CD14-positive monocyte (primary cell): ENCODE results near the gene DNAJB12. TPM values are rescaled to one million over a fixed set of nuclear protein-coding genes. Genes with fewer than 3 reads are reported as not detected.

ENCODE experiments used
- DNase-seq, 3 donors: peaks; one replicate each; pipeline ENCODE4 v3.0.0-alpha.2; 2011 to 2022
- H2AFZ ChIP-seq: 2 replicates; pipeline ENCODE4 v1.6.0; 2012; ENCODE audit warnings: mild to moderate bottlenecking, low read depth, low read length, inconsistent platforms; ENCODE audit not compliant: insufficient read depth, poor library complexity, severe bottlenecking
- H3K27ac ChIP-seq, 2 donors: 1 replicate in 1 of 2; 2 replicates in 1 of 2; pipeline ENCODE4 v1.5.1; 2012 to 2013; ENCODE audit warnings: low read length in 2 of 2, control low read depth in 1 of 2, inconsistent platforms in 1 of 2, low read depth in 1 of 2, mild to moderate bottlenecking in 1 of 2
- H3K27me3 ChIP-seq, 2 donors: one replicate each; pipeline versions ENCODE4 v1.6.0 to v1.6.1; 2011 to 2013; ENCODE audit warnings: low read length in 2 of 2; ENCODE audit not compliant: control insufficient read depth in 2 of 2, insufficient read depth in 2 of 2
- H3K36me3 ChIP-seq, 2 donors: replicated peaks in 1 of 2; 1 replicate in 1 of 2; 2 replicates in 1 of 2; pipeline versions ENCODE4 v1.5.1 to v1.6.1; 2012 to 2013; ENCODE audit warnings: low read length in 2 of 2, control low read depth in 1 of 2, inconsistent platforms in 1 of 2, mild to moderate bottlenecking in 1 of 2; ENCODE audit not compliant: insufficient read depth in 2 of 2, control insufficient read depth in 1 of 2
- H3K4me1 ChIP-seq, 2 donors: 1 replicate in 1 of 2; 2 replicates in 1 of 2; pipeline versions ENCODE4 v1.5.1 to v1.6.1; 2012 to 2013; ENCODE audit warnings: low read length in 2 of 2, control low read depth in 1 of 2, inconsistent platforms in 1 of 2, mild to moderate bottlenecking in 1 of 2, moderate library complexity in 1 of 2; ENCODE audit not compliant: insufficient read depth in 2 of 2, control insufficient read depth in 1 of 2
- H3K4me2 ChIP-seq: replicated peaks from 2 replicates; pipeline ENCODE3; 2012; ENCODE audit warnings: low read length, moderate library complexity, mild to moderate bottlenecking; ENCODE audit not compliant: poor library complexity, severe bottlenecking; ENCODE audit errors: extremely low read depth
- H3K4me3 ChIP-seq, 3 experiments: fragments of 200-600 bp in 1 of 3; sonication (generic) in 1 of 3; replicated peaks in 1 of 3; 1 replicate in 2 of 3; 2 replicates in 1 of 3; pipeline ENCODE4 v1.5.1; 2011 to 2013; ENCODE audit warnings: low read length in 3 of 3, mild to moderate bottlenecking in 3 of 3, control low read depth in 2 of 3, low read depth in 2 of 3, inconsistent platforms in 1 of 3, moderate library complexity in 1 of 3
- H3K79me2 ChIP-seq: 2 replicates; pipeline ENCODE4 v1.6.0; 2012; ENCODE audit warnings: mild to moderate bottlenecking, control low read depth, inconsistent platforms, low read length, moderate library complexity; ENCODE audit not compliant: insufficient read depth
- H3K9ac ChIP-seq: 2 replicates; pipeline ENCODE4 v1.6.0; 2017; ENCODE audit warnings: low read length, mild to moderate bottlenecking; ENCODE audit not compliant: insufficient read depth, poor library complexity, severe bottlenecking
- H3K9me3 ChIP-seq, 2 donors: replicated peaks in 1 of 2; 1 replicate in 1 of 2; 2 replicates in 1 of 2; pipeline versions ENCODE4 v1.5.1 to v1.6.1; 2012 to 2013; ENCODE audit warnings: low read length in 2 of 2, control low read depth in 1 of 2; ENCODE audit not compliant: control insufficient read depth in 1 of 2, insufficient read depth in 1 of 2
- H4K20me1 ChIP-seq: 2 replicates; pipeline ENCODE4 v1.6.0; 2012; ENCODE audit warnings: mild to moderate bottlenecking, low read length, control low read depth, moderate library complexity; ENCODE audit not compliant: insufficient read depth
- H3K27ac Mint-ChIP-seq, 7 donors: one replicate each; pipeline ENCODE4 v1.8.0; 2020; ENCODE audit warnings: mild to moderate bottlenecking in 7 of 7, mixed read lengths in 7 of 7, moderate library complexity in 6 of 7, inconsistent platforms in 2 of 7
- H3K27me3 Mint-ChIP-seq, 3 donors: one replicate each; pipeline ENCODE4 v1.8.0; 2021 to 2022; ENCODE audit warnings: low read depth in 3 of 3, mild to moderate bottlenecking in 3 of 3, mixed read lengths in 3 of 3, moderate library complexity in 3 of 3, inconsistent platforms in 1 of 3
- H3K36me3 Mint-ChIP-seq, 2 donors: one replicate each; pipeline ENCODE4 v1.8.0; 2020; ENCODE audit warnings: mixed read lengths in 2 of 2, inconsistent platforms in 1 of 2, mild to moderate bottlenecking in 1 of 2
- H3K4me1 Mint-ChIP-seq: one replicate; pipeline ENCODE4 v1.8.0; 2020; ENCODE audit warnings: mild to moderate bottlenecking, mixed read lengths
- H3K4me3 Mint-ChIP-seq, 2 donors: one replicate each; pipeline ENCODE4 v1.8.0; 2020; ENCODE audit warnings: mild to moderate bottlenecking in 2 of 2, mixed read lengths in 2 of 2, moderate library complexity in 1 of 2
- H3K9me3 Mint-ChIP-seq, 7 donors: one replicate each; pipeline ENCODE4 v1.8.0; 2020 to 2022; ENCODE audit warnings: mixed read lengths in 7 of 7, mild to moderate bottlenecking in 6 of 7, moderate library complexity in 6 of 7, inconsistent platforms in 2 of 7
- CTCF ChIP-seq: fragments of 200-600 bp; IDR thresholded peaks from one replicate; pipeline ENCODE4 v1.8.0; 2022; ENCODE audit warnings: antibody characterized with exemption, mild to moderate bottlenecking
- WGBS: methylation state at CpG from one replicate; pipeline ENCODE4 v1.1.5; 2013; ENCODE audit warnings: missing lambda C conversion rate; ENCODE audit not compliant: insufficient coverage; 5-methylcytosine and 5-hydroxymethylcytosine counted together
- intact Hi-C, 2 donors: fragments of 100-400 bp; cut with micrococcal nuclease; formaldehyde crosslinking; loops; one replicate each; pipeline versions ENCODE4 v1.15.0 to v1.15.1; 2023
- polyA plus RNA-seq, 3 donors: library from polyadenylated mRNA; depleted of rRNA in 1 of 3; unstranded in 2 of 3; stranded (reverse) in 1 of 3; fragments of 300-500 nt in 2 of 3; fragments of >200 nt in 1 of 3; fragmentation: Illumina TruSeq in 2 of 3; gene quantifications; 1 replicate in 2 of 3; 2 replicates in 1 of 3; pipeline ENCODE4 v1.2.3, GENCODE V29; 2012 to 2021

DNAJB12 gene
- polyA plus RNA-seq, 3 donors: 26.5 to 42.5 (median 37.9) TPM

GRCh38 chr10:72295330-72295910, 59.3 kb downstream of the DNAJB12 start:
- intact Hi-C loops: loop anchor here (5.0 to 10.0 kb wide), 4 partner anchors 33 to 61 kb away; no protein-coding TSS in a partner anchor
- no peak overlapping the region for H3K4me3 Mint-ChIP-seq
- H3K27ac ChIP-seq: peak overlapping the region in 1 of 2 donors; percentile 100

GRCh38 chr10:72292223-72292691, 62.5 kb downstream of the DNAJB12 start:
- Histone ChIP-seq H3K9me3 (no peaks in the 10 kb centered on the region), H3K4me3 (no peak overlapping the region), H2AFZ (no peak overlapping the region), H3K9ac (no peak overlapping the region), H3K36me3 (no peaks in the 10 kb centered on the region), H3K27ac (no peak overlapping the region), H3K27me3 (no peaks in the 10 kb centered on the region), H3K4me2 (no peak overlapping the region), H4K20me1 (no peaks in the 10 kb centered on the region), H3K79me2 (no peaks in the 10 kb centered on the region), H3K4me1 (peaks cover 20 to 21% of the 10 kb centered on the region in 2 donors)
- peak overlapping the region in 3 of 7 donors; percentile 31 to 68 (median 41) for H3K27ac Mint-ChIP-seq
- DNase-seq: no peak
- no peak for TF ChIP-seq CTCF
- H3K4me1 Mint-ChIP-seq: peaks cover 37% of the 10 kb centered on the region
- 83% methylated on average over 6 of the region's 6 CpGs for WGBS
- intact Hi-C loops: loop anchor here in 1 of 2 donors (5.0 to 10.0 kb wide), 2 partner anchors 35 to 57 kb away; no protein-coding TSS in a partner anchor
- H3K9me3 Mint-ChIP-seq: peaks cover 0 to 4% (median 0%) of the 10 kb centered on the region in 7 donors
- H3K4me3 Mint-ChIP-seq: no peak overlapping the region
- peaks cover 0 to 4% of the 10 kb centered on the region in 2 donors for H3K36me3 Mint-ChIP-seq
- H3K27me3 Mint-ChIP-seq: peaks cover 0 to 7% (median 3%) of the 10 kb centered on the region in 3 donors

More at GRCh38 chr10:72295330-72295910, 59.3 kb downstream of the DNAJB12 start:
- peak overlapping the region; percentile 97 to 100 (median 99) for H3K27ac Mint-ChIP-seq
- Histone ChIP-seq H3K4me2 (no peak overlapping the region), H4K20me1 (no peaks in the 10 kb centered on the region), H3K27me3 (no peaks in the 10 kb centered on the region), H2AFZ (no peak overlapping the region), H3K4me1 (peaks cover 32 to 36% of the 10 kb centered on the region in 2 donors), H3K79me2 (no peaks in the 10 kb centered on the region), H3K9ac (no peak overlapping the region), H3K4me3 (no peak overlapping the region), H3K36me3 (no peaks in the 10 kb centered on the region), H3K9me3 (no peaks in the 10 kb centered on the region)
- H3K36me3 Mint-ChIP-seq: peaks cover 0 to 4% of the 10 kb centered on the region in 2 donors
- no peak for DNase-seq
- peaks cover 0 to 4% (median 0%) of the 10 kb centered on the region in 7 donors for H3K9me3 Mint-ChIP-seq
- WGBS: 100% methylated on average over 1 of the region's 8 CpGs
- H3K27me3 Mint-ChIP-seq: peaks cover 0 to 5% (median 3%) of the 10 kb centered on the region in 3 donors
- TF ChIP-seq CTCF: no peak
- H3K4me1 Mint-ChIP-seq: peaks cover 47% of the 10 kb centered on the region
